SIG-M5 treated with dmso at 0.1 percent for 504 hours (cell line): ENCODE results near the gene HAAO.

Experiments
- DNase-seq: peaks from one replicate; lab custom pipeline; 2025; ENCODE audit not compliant: unreplicated experiment; lab: John Stamatoyannopoulos, UW

HAAO gene

DNA sequence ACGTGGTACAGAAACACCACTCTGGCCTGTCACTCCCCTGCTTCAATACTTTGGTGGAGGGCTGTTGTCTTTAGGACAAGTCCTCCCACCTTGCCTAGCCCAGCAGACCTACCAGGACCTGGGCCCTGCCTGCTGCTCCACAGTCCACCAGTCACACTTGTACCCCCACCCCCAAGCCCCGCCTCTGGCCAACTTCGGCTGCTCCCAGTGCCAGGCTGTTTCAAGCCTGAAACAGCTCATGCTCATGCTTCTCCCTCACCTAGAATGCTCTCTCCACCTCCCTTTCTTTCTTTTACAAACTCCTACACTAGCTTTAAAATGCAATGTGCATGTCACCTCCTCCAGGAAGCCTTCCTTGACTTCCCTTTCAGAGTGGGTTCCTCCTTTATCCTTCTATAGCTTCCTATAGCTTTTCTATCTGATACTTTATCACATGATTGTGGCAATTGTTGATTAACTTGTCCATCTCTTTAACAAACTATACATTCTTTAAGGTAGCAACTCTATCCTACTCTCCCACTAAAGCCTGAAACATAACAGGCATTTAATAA is 23.6 kb downstream of the HAAO start:
- DNase-seq = no peak

GRCh38 chr2:42767899-42768705 is 24.3 kb downstream of the HAAO start:
- DNase-seq = no peak

DNA sequence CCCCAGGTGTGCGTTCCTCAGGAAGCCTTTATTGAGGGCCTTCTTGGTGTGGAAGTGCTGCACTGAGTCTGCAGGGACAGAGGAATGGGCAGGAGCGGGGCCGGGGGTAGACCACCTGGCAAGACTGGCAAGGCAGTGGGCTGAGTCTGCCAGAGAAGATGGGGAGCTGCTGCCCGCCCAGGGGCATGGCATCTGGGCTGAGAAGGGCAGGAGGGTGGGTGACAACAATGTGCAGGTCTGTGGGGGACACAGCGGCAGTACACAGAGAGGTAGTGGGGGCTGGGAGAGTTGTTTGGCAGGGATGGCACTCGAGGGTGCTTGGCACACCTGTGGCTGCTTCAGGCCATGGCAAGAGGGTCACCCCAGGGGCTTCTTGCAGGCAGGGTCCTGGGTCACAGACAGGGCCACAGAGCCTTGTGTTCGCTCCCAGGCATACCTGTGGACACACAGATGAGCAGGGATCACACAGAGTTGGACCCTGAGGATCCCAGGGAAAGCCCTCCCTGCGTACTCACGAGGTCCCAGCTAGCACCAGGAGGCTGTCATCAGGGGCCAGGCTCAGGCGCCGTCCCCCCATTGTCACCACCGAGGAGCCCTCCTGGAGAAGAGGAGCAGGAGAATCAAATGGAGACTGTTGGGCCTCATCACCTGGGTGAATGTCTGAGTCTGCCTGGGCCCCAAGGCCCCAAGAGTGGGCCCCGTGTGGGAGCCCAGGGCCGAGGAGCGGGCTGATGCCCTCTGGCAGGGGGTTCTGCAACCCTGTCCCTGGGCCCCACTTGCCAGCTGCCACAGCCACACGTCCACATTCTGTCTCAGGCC is 25.1 kb downstream of the HAAO start:
- no peak for DNase-seq

GRCh38 chr2:42765686-42766085 is 26.7 kb downstream of the HAAO start:
- no peak for DNase-seq

DNA sequence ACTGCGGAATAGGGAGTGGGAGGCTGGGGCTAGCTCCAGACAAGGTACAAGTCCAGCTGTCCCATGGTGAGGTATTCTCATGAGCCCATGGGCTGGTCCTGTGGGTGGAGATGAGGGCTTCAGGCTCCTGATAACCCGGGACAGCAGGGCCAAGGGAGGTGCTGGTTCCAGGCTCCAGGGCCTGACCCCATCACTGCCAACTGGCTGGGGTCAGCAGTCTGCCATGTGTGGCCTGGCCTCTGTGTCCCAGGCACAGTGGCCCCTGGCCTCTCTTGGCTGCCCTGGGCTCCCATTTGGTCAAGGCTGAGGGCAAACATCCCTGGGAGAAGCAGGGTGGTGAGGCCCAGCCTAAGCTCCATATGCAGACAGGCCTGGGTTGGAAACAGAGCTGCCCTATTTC is 27.5 kb downstream of the HAAO start:
- no peak for DNase-seq

DNA sequence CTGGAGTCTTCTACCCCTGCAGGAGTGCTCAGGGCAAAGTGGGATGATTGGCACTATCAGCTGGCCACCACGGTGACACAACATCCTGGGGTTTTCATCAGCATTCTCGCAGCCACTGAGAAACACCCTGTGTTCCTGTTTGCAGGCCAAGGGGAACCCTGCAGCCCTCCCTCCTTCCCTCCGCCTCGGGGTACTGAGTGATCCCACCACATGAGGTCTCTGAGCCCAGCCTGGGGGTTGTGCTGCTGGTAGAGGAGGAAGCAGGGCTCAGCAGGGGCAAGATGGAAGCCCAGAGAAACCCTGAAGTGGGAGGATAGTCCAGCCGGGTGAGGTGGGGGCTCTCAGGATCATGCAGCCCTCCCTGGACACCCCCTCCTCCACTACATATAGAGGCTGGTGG is 28.3 kb downstream of the HAAO start, which contains the start of gene OXER1:
Gene OXER1, minus strand, starts transcription at position 40 of the 400 bp plus-strand sequence. CDS start 73 bp downstream, outside the sequence.
- peak; percentile 54 for DNase-seq

DNA sequence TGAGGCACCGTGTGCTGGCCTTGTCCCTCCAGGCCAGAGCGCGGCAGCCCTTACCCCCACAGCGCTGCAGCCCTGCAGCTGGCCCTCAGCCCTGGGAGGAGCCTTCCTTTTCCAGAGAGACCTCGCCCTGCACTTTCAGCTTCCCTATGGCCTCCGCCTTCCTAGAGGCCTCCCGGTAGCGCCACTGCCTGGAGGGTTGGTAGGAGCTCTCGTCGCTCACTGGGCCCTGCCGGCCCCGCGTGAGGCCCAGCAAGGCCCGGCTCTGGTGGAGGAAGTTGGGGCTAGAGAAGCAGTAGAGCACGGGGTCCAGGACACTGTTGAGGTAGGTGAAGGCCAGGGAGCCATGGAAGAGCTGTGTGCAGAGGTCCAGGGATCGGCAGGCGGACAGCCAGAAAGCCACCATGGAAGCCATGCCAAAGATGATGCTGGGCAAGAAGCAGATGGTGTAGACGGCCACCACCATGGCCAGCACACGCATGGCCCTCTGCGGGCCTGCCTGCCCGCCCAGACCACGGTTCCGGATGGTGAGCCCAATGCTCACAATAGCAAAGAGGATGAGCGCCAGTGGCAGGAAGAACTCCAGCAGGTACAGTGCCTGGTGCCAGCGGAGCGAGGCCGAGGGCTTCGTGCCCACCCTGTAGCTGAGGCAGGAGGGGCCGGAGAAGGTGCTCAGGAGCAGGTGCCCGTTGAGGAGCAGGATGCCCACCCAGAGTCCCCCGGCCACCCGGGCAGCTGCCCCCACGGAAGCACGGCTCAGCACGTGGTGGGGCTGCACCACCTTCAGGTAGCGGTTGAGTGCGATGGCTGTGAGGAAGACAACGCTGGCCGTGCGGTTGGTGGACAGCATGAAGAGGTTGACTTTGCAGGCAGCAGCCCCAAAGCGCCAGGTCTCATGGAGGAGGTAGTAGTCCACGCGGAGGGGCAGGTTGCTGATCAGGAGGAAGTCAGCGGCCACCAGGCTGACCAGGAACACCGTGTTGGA is 29.3 kb downstream of the HAAO start:
- no peak for DNase-seq

- DNase-seq = no peak
Measured at GRCh38 chr2:42762155-42762554, 30.2 kb downstream of the HAAO start.

- no peak for DNase-seq
Measured at GRCh38 chr2:42761554-42761953, 30.8 kb downstream of the HAAO start.

DNA sequence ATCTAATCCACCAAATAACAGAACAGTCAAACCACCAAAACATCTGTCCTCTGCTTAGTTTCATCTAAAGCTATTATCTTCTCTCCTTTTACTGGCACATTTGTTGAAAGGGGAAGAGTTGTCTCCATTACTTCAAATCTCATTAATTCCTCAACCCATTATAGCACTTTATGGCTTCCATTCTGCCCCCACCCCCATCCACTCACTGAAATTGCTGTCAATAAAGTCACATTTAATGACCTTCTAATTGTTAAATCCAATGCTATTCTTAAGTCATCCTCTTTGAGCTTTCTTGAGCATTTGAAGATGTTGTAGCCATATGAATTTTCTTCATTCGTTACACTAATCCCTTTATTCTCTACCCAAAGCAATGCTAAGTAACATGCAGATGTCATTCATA is 33.6 kb downstream of the HAAO start:
- no peak for DNase-seq

DNA sequence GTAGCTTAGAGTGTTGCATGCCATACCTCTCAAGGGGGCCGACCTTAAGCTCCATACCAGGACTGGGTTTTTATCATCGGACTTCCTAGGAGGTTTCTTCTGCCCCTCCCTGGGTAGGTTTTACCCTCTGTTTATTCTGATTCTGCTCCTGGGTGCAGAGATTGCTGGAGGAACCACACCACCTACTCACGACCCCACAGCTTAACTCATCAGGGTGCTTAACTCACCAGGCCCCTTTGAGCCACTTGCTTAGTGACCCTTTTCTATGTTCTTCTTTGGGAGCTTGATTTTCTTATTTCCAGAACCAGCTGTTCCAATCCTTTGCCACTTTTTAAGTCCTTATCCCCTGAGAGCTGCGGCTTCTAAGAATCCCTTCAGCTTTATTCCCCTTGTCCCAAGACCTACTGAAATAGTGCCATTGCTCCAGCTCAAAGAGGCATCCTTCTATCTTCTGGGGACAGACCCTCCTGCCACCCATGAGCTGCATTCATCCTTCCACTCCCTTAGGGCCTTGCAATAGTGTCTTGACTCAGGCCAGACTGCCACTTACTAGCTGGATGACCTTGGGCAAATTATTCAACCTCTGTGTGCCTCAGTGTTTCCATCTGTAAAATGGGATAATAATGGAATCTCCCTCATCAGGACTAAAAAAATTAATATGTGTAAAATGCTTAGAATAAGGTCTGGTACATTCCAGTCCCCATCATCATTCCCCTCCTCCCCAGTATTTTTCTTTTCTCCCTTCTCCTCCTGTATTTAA is 34.2 kb downstream of the HAAO start:
- DNase-seq = no peak

DNA sequence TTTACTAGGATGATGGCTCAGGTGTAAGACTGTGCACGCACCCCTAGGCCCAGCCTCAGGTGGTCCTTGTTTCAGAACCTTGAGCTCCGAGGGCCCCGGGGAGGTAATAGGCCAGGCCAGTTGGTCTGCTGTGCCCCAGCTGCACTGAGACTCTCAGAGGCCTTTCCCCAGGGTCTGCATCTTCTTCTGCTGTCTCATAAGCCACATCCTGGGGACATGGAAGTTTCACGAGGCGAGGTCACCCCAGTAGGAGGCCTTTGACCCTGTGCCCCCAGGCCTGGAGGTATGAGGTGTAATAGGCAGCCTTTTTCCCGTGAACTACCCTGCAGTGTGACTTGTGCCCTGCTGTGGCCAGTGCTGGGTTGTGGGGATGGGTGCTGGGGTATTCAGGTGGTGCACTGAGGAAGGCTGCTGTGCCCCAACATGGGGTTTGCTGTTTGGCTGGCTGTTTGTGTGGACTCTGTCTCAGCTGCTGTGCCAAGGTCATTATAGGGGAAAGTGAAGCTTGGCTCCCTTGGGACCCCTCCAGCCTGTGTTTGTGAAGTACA is 35.3 kb downstream of the HAAO start:
- no peak for DNase-seq

DNA sequence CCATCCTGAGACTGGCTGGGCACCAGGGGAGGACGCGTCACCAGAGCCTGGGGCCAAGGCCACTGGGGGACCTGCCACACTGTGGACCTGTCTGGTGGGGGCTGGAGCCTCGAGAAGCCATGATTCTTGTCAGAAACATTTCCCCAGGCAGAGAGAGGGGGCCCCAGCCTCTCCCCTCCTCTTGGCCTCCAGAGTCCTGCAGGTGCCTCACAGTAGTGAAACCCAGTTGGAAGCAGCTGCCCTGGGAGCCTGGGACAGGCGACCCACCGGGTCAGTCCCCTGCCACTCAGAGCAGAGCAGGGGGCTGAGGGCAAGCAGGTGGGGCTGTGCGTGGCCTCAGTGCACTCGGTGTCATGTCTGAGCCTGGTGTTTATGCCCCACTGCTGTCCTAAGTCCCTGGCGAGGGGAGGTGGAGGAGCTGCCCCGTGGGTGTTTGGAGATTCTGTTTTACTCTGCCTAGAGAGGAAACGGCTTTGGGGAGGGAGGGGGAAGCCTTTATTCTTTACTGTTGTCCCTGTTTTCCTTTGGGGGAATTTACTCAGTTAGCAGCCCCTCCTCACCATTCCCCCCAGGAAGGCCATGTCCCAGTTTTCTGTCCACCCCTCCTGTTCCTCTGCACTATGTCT is 36.1 kb downstream of the HAAO start:
- DNase-seq = no peak

DNA sequence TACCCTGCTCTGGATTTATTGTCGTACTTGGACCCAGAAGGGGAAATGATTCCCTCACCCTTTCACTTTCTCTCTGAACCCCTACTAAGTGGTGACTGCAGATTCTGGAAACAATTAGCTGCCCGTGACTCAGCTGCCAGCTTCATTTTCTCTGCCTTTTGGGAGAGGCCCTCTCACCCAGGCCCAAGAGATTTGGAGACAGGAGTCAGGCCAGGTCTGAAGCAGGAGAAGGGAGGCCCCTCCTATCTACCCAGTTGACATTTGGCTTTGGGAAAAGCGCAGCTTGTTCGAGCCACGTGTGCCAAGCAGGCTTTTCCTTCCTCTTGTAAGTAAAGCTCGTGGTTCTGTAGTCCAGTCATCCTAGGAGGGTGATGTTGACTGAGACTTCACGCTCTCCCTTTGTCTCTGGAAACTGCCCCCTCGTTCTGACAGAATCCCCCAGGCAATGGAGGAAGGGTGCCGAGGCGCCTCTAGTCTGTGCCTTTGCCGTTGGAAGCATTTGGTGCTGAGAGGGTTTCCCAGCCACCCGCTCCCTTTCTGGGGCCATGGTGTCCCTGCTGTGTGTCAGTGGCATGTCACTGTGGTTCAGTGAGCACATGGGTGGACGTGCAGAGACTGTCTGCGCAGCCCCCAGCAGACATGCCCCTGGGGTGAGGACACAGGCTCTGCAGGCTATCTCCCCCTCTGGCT is 37.0 kb downstream of the HAAO start:
- DNase-seq = no peak

- DNase-seq = no peak
Measured at GRCh38 chr2:42754776-42755140, 37.6 kb downstream of the HAAO start.

GRCh38 chr2:42754021-42754775 is 38.2 kb downstream of the HAAO start:
- DNase-seq = no peak

- peak; percentile 74 for DNase-seq
Measured at GRCh38 chr2:42752816-42753813, 39.3 kb downstream of the HAAO start.
